ENCODE measurements around the gene USP17L27.
"Not testable (repeated sequence)": the region's sequence is repeated elsewhere in the genome, so short reads cannot be mapped to it uniquely, and the experiment has no call there.

GRCh38 chr4:9329611-9330010 lies 14.3 kb upstream of the USP17L27 start, which contains the start of gene USP17L25:
- not testable (repeated sequence) for TF ChIP-seq CTCF (IDR thresholded peaks at IDR 0.05; ENCODE audit: borderline replicate concordance, extremely low read depth, low read length, poor library complexity, severe bottlenecking); EZH2 (IDR thresholded peaks at IDR 0.05; ENCODE audit: borderline replicate concordance, low read depth, low read length, severe bottlenecking)
